Aorta (tissue), 5 donors: ENCODE data around the gene CD209. TPM values are rescaled to one million over a fixed set of nuclear protein-coding genes. Genes with fewer than 3 reads are reported as not detected.

Experiments used
- ATAC-seq: fragments of 200-7000 bp; cut with Tn5 transposase; one replicate; pipeline ENCODE4 v1.9.1; 2022; ENCODE audit warnings: moderate library complexity; ENCODE audit not compliant: low FRiP score
- DNase-seq, 2 donors: peaks; one replicate each; pipeline ENCODE4 v3.0.0-alpha.2; 2020
- H3K27ac ChIP-seq, 2 donors: one replicate each; pipeline ENCODE4 v1.5.1; 2013; ENCODE audit warnings: low read length in 2 of 2, mild to moderate bottlenecking in 2 of 2, moderate library complexity in 2 of 2, control low read depth in 1 of 2, inconsistent platforms in 1 of 2, low read depth in 1 of 2
- H3K27me3 ChIP-seq, 2 donors: one replicate each; pipeline ENCODE4 v1.6.1; 2013; ENCODE audit warnings: control low read depth in 1 of 2, low read length in 1 of 2, mild to moderate bottlenecking in 1 of 2, moderate library complexity in 1 of 2; ENCODE audit not compliant: insufficient read depth in 2 of 2, control insufficient read depth in 1 of 2
- H3K36me3 ChIP-seq, 2 donors: one replicate each; pipeline ENCODE4 v1.6.1; 2013; ENCODE audit warnings: control low read depth in 1 of 2, low read length in 1 of 2, mild to moderate bottlenecking in 1 of 2; ENCODE audit not compliant: insufficient read depth in 2 of 2, control insufficient read depth in 1 of 2
- H3K4me1 ChIP-seq, 2 donors: one replicate each; pipeline ENCODE4 v1.6.1; 2013; ENCODE audit warnings: low read length in 2 of 2, control low read depth in 1 of 2, mild to moderate bottlenecking in 1 of 2, moderate library complexity in 1 of 2; ENCODE audit not compliant: insufficient read depth in 2 of 2, control insufficient read depth in 1 of 2
- H3K4me3 ChIP-seq, 2 donors: one replicate each; pipeline ENCODE4 v1.5.1; 2013; ENCODE audit warnings: low read length in 2 of 2, control low read depth in 1 of 2, mild to moderate bottlenecking in 1 of 2
- H3K9me3 ChIP-seq: one replicate; pipeline ENCODE4 v1.6.1; 2013; ENCODE audit warnings: mild to moderate bottlenecking, low read length; ENCODE audit not compliant: control insufficient read depth
- WGBS, 2 donors: extraction: QIAGEN DNeasy Blood & Tissue Kit; methylation state at CpG; one replicate each; pipeline ENCODE4 v1.1.7; 2013; 5-methylcytosine and 5-hydroxymethylcytosine counted together
- intact Hi-C, 2 donors: fragments of 100-400 bp; cut with DNase I; formaldehyde crosslinking; loops; one replicate each; pipeline versions ENCODE4 v1.14.2 to v1.15.0; 2022
- polyA plus RNA-seq, 2 donors: library from polyadenylated mRNA; stranded (reverse); fragments of 200-250 nt; gene quantifications; one replicate each; pipeline ENCODE4 v1.2.3, GENCODE V29; 2013
- total RNA-seq, 2 donors: library from RNA; stranded (reverse); fragmentation: NEBNext Ultra II Directional; extraction: Animal tissue kit (Norgen Biotek cat#: 25700); gene quantifications; one replicate each; pipeline ENCODE4 v1.2.1, GENCODE V29; 2021
- donor health status: healthy with polysubstance abuse.
- donor health status: Bipolar disorder and iron deficiency.
- donor health status: DM: no; HTN: no; CAD: no.
- donor health status: DM: no; HTN: no; CAD: no.
- donor health status: DM: yes; HTN: yes; CAD: no.

Gene CD209
- total and polyA plus RNA-seq, 4 donors = 1.0 to 63.9 (median 11.2) TPM

DNA sequence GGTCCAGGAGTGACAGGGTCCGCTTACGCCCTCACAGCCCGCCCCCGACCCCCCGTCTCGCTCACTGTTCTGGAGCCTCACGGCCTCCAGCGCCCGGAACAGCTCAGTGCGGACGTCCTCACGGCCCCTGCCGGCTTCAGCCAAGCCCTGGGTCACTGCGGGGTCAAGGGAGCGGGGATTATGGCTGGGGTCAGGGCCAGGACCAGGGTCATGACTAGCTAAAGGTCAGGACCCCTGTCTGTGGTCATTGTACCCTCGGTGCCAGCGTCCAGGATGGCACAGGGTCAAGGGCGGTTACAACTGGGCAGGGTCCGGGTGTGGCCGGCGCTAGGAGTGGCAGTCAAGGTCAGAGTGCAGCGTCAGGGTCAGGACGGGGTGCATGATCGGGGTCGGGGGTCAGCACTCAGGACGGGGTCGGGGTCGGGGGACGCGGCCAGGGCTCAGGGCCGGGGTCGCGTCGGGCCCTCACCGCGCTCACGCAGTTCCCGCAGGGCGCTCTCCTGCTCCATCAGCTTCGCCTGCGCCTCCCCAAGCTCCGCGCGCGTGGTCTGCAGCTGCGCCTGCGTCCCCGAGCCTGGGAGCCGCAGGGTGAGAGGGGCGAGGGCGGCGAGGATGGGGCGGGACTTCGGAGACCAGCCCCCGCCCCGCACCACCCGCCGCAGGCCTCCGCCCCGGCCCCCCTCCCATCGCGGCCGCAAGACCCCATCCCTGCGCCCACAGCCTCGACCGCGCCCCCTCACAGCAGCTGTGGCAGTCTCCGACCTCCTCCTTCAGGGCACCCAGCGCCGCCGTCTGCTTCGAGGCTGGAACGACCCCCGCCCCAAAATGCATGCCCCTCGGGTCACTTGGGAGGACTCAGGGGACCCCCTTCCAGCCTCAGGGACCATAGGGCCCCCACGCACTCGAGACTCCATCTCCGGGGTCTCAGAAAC, 16.8 kb downstream of the CD209 start:
- no peaks in the 10 kb centered on the region for H3K4me1 ChIP-seq
- ATAC-seq (peak; percentile 33), DNase-seq (no peak)
- no peaks in the 10 kb centered on the region for H3K27me3 ChIP-seq
- no peak overlapping the region for H3K27ac ChIP-seq
- intact Hi-C loops = no loop called here
- H3K9me3 ChIP-seq = no peaks in the 10 kb centered on the region
- H3K36me3 ChIP-seq = no peaks in the 10 kb centered on the region
- no peak overlapping the region for H3K4me3 ChIP-seq
- WGBS, 2 donors = 3 to 5% methylated on average over 61 to 78 of the region's 78 CpGs

DNA sequence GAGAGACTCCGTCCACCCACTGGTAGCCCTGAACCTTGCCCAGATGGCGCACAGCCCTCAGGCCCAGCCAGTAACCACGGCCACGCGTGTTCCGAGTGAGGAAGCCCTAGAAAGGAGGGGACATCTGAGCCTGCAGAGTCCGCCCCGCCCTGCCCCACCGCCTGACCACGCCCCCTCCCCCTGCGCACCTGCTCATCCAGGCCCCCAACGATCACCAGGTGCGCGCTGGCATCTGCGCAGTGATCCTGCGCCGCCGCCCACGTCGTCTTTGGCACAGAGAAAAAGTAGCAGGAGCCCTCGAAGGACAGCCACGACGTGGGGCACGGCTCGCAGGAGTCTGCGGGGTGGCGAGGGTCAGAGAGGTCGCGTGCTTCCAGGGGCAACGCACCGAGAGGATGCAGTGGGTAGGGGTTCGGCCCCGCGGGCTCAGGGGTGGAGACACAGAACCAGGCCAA, 17.5 kb downstream of the CD209 start:
- no peaks in the 10 kb centered on the region for H3K27me3 ChIP-seq
- no peak overlapping the region for H3K27ac ChIP-seq
- intact Hi-C loops = no loop called here
- WGBS, 2 donors = 4 to 7% methylated on average over 34 of the region's 34 CpGs
- ATAC-seq (no peak), DNase-seq (no peak)
- H3K4me3 ChIP-seq = no peak overlapping the region
- no peaks in the 10 kb centered on the region for H3K36me3 ChIP-seq
- H3K4me1 ChIP-seq = no peaks in the 10 kb centered on the region
- H3K9me3 ChIP-seq = no peaks in the 10 kb centered on the region

DNA sequence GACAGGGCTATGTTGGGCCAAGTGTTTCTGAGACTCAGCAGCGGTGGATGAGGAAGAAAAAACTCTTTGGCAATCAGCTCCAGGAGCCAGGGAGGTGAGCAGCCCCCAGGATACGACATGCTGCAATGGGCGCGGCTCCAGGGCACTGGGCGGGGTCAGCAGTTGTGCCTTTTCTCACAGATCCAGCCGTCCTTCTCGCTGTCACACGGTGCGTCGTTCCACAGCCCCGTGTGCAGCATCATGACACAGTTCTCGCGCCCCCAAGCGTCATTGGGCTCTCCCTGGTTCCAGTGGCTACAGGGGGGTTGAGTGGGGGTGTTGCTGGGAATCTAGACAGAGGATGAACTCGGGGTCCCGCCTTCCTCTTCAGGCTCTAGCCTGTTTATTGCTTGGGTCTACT, 18.1 kb downstream of the CD209 start:
- intact Hi-C loops = no loop called here
- H3K27ac ChIP-seq = no peak overlapping the region
- ATAC-seq = no peak
- WGBS, 2 donors = 15 to 16% methylated on average over 16 of the region's 16 CpGs
- H3K9me3 ChIP-seq = no peaks in the 10 kb centered on the region
- H3K27me3 ChIP-seq = no peaks in the 10 kb centered on the region
- H3K4me3 ChIP-seq = no peak overlapping the region
- DNase-seq = no peak
- H3K36me3 ChIP-seq = no peaks in the 10 kb centered on the region
- no peaks in the 10 kb centered on the region for H3K4me1 ChIP-seq

DNA sequence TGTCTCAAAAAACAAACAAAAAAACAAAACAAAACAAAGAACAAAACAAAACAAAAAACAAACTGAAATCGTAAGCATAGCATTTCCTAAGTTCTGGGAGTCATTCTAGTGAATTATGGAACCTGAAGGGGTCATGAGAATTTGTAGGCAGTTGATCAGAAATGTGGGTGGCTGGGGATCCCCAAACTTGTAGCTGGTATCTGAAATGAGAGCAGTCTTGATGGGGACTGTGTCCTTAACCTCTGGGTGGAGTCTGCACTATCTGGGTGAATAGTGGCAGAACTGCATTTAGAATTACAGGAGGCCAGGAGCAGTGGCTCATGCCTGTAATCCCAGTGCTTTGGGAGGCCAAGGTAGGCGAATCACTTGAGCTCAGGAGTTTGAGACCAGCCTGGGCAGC, 21.5 kb downstream of the CD209 start:
- Histone ChIP-seq H3K4me1 (no peaks in the 10 kb centered on the region), H3K27me3 (no peaks in the 10 kb centered on the region), H3K27ac (no peak overlapping the region), H3K4me3 (no peak overlapping the region), H3K9me3 (no peaks in the 10 kb centered on the region), H3K36me3 (no peaks in the 10 kb centered on the region)
- 56% methylated on average over 2 of the region's 2 CpGs for WGBS, 2 donors
- ATAC-seq = no peak
- intact Hi-C loops = no loop called here
- DNase-seq = no peak

DNA sequence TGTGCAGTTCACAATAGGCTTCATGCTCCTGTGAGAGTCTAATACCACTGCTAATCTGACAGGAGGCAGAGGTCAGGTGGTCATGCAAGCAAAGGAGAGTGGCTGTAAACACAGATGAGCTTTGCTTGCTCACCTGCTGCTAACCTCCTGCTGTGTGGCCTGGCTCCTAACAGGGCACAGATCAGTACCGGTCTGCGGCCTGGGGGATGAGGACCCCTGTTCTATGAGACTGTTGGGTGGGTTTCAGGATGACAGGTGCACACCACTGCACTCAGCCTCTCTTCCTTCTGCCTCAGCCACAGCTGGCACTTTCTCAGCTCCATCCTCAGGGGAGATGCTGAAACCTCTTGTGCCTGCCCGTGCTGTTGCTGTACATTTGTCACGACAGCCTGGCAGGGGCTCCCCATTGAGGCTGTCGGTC, 25.1 kb downstream of the CD209 start:
- no peaks in the 10 kb centered on the region for H3K9me3 ChIP-seq
- no peaks in the 10 kb centered on the region for H3K4me1 ChIP-seq
- no peaks in the 10 kb centered on the region for H3K36me3 ChIP-seq
- H3K4me3 ChIP-seq = no peak overlapping the region
- intact Hi-C loops = no loop called here
- ATAC-seq (no peak), DNase-seq (no peak)
- WGBS, 2 donors = 29 to 38% methylated on average over 5 of the region's 5 CpGs
- H3K27ac ChIP-seq = no peak overlapping the region
- H3K27me3 ChIP-seq = no peaks in the 10 kb centered on the region

DNA sequence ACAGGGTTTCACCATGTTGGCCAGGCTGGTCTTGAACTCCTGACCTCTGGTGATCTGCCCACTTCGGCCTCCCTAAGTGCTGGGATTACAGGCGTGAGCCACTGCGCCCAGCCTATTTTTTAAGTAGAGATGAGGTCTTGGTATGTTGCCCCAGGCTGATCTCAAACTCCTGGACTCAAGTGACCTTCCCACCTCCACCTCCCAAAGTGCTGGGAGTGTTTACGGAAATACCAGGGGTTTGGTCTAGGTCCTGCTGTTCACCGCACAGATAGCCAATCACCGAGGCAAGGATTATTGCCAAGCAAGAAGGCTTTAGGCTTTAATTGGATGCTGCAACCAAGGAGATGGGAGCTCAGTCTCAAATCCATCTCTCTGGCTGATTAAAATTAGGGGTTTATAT, 27.0 kb downstream of the CD209 start:
- no peak for DNase-seq
- H3K27me3 ChIP-seq = no peaks in the 10 kb centered on the region
- no peak overlapping the region for H3K4me3 ChIP-seq
- WGBS, 2 donors = 71 to 78% methylated on average over 6 of the region's 6 CpGs
- no peaks in the 10 kb centered on the region for H3K36me3 ChIP-seq
- H3K27ac ChIP-seq = no peak overlapping the region
- ATAC-seq = no peak
- no peaks in the 10 kb centered on the region for H3K4me1 ChIP-seq
- H3K9me3 ChIP-seq = peaks cover 3% of the 10 kb centered on the region
- intact Hi-C loops = no loop called here

DNA sequence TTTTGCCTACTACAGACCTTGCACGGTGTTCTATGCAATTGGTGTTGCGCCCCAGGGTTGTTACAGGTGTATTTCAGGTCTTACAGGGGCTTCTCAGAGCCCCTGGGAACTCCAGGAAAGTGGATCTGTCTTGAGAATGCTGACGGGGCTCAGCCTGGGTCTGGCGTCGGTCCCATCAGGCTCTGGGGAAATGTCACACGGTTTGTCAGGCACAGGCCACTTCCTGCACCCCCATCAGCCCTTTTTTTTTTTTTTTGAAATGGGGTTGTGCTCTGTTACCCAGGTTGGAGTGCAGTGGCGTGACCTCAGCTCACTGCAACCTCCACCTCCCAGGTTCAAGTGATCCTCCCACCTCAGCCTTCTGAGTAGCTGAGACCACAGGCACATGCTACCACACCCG, 28.7 kb downstream of the CD209 start:
- ATAC-seq = no peak
- no peaks in the 10 kb centered on the region for H3K36me3 ChIP-seq
- WGBS, 2 donors = 42 to 54% methylated on average over 8 of the region's 8 CpGs
- no peak overlapping the region for H3K27ac ChIP-seq
- H3K4me1 ChIP-seq = no peaks in the 10 kb centered on the region
- H3K27me3 ChIP-seq = no peaks in the 10 kb centered on the region
- intact Hi-C loops = no loop called here
- no peak for DNase-seq
- H3K9me3 ChIP-seq = peaks cover 3% of the 10 kb centered on the region
- no peak overlapping the region for H3K4me3 ChIP-seq

DNA sequence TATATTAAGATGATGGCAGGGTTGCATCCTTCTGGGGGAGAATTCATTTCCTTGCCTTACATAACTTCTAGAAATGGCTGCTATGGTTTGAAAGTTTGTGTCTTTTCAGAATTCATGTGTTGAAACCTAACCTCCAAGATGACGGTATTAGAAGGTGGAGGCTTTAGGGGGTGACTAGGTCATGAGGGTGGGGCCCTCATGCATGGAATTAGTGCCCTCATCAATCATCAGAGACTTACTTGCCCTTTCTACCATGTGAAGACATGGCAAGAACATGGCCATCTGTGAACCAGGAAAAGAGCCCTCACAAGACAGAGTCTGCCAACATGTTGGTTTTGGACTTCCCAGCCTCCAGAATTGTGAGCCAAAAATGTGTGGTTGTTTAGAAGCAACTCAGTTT, 30.6 kb downstream of the CD209 start:
- no peak for DNase-seq
- ATAC-seq = no peak
- no peaks in the 10 kb centered on the region for H3K4me1 ChIP-seq
- 81 to 87% methylated on average over 1 of the region's 1 CpG for WGBS, 2 donors
- peaks cover 3% of the 10 kb centered on the region for H3K9me3 ChIP-seq
- no peak overlapping the region for H3K4me3 ChIP-seq
- no peak overlapping the region for H3K27ac ChIP-seq
- no peaks in the 10 kb centered on the region for H3K36me3 ChIP-seq
- intact Hi-C loops = no loop called here
- no peaks in the 10 kb centered on the region for H3K27me3 ChIP-seq

DNA sequence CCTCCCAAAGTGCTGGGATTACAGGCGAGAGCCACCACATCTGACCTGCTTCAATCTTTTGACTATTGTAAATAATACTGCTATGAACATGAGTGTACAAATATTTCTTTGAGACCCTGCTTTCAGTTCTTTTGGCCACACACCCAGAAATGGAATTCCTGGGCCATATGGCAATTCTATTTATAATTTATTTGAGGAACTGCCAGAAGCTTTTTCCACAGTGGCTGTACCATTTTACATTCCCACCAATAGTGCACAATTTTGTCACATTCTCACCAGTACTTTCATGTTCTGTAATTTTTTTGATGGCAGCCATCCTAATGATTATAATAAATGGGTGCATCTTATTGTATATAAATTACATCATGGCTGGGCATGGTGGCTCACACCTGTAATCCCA, 31.7 kb downstream of the CD209 start:
- H3K27ac ChIP-seq = no peak overlapping the region
- no peaks in the 10 kb centered on the region for H3K36me3 ChIP-seq
- peaks cover 3% of the 10 kb centered on the region for H3K9me3 ChIP-seq
- 35 to 47% methylated on average over 1 of the region's 1 CpG for WGBS, 2 donors
- no peaks in the 10 kb centered on the region for H3K4me1 ChIP-seq
- intact Hi-C loops = no loop called here
- ATAC-seq (no peak), DNase-seq (no peak)
- H3K4me3 ChIP-seq = no peak overlapping the region
- no peaks in the 10 kb centered on the region for H3K27me3 ChIP-seq
